ENCODE results near the gene STRN4.
"Not testable (repeated sequence)": the region's sequence is repeated elsewhere in the genome, so short reads cannot be mapped to it uniquely, and the experiment has no call there.

STRN4 gene

GRCh38 chr19:46772170-46773017 is 26.1 kb upstream of the STRN4 start:
- FAIRE-seq = no peak

- not testable (repeated sequence) for FAIRE-seq
Measured at GRCh38 chr19:46768746-46769145, 22.5 kb upstream of the STRN4 start.

- no peak for FAIRE-seq
Measured at GRCh38 chr19:46766569-46767317, 20.5 kb upstream of the STRN4 start.

GRCh38 chr19:46764817-46765291 is 18.6 kb upstream of the STRN4 start:
- no peak for FAIRE-seq

GRCh38 chr19:46762245-46762890 is 16.1 kb upstream of the STRN4 start:
- no peak for FAIRE-seq

- no peak for FAIRE-seq
Measured at GRCh38 chr19:46761418-46761831, 15.2 kb upstream of the STRN4 start.

GRCh38 chr19:46760897-46761296 is 14.6 kb upstream of the STRN4 start:
- not testable (repeated sequence) for FAIRE-seq

GRCh38 chr19:46760363-46760762 is 14.1 kb upstream of the STRN4 start:
- FAIRE-seq = no peak

GRCh38 chr19:46759817-46760333 is 13.6 kb upstream of the STRN4 start:
- FAIRE-seq = no peak

GRCh38 chr19:46759206-46759605 is 13.0 kb upstream of the STRN4 start:
- no peak for FAIRE-seq

GRCh38 chr19:46756544-46756888 is 10.3 kb upstream of the STRN4 start:
- FAIRE-seq = no peak

GRCh38 chr19:46755853-46756543 is 9.7 kb upstream of the STRN4 start:
- FAIRE-seq = no peak

- FAIRE-seq = no peak
Measured at GRCh38 chr19:46755077-46755852, 9.0 kb upstream of the STRN4 start.

- FAIRE-seq = no peak
Measured at GRCh38 chr19:46753420-46754155, 7.3 kb upstream of the STRN4 start.

GRCh38 chr19:46748325-46749109 is 2.3 kb upstream of the STRN4 start:
- no peak for FAIRE-seq

- FAIRE-seq = no peak
Measured at GRCh38 chr19:46745521-46746280, 549 bp downstream of the STRN4 start, which contains the start of gene FKRP. FKRP (plus strand) TSS chr19:46746057; CDS start chr19:46755451, 9,394 bp downstream.

- FAIRE-seq = no peak
Measured at GRCh38 chr19:46745030-46745429, 1.2 kb downstream of the STRN4 start.

- FAIRE-seq = no peak
Measured at GRCh38 chr19:46744005-46744691, 2.1 kb downstream of the STRN4 start.

Measured in islet of Langerhans (tissue), 1 donor.